Activated CD8-positive, alpha-beta memory T cell treated with anti-CD3 and anti-CD28 coated beads, Interleukin-2, amount 10 ng/mL, durations not matched to agents 7 days and 5 days (primary cell): ENCODE data around the gene CARMIL1. TPM values are rescaled to one million over a fixed set of nuclear protein-coding genes. Genes with fewer than 3 reads are reported as not detected.
"Not testable (repeated sequence)": the region's sequence is repeated elsewhere in the genome, so short reads cannot be mapped to it uniquely, and the experiment has no call there.

Experiments used
- ATAC-seq: fragments of 150-1000 bp; cut with Tn5 transposase; one replicate; pipeline ENCODE4 v1.10.0; 2021; ENCODE audit warnings: moderate library complexity
- CTCF ChIA-PET: fragments of 350-600 bp; sonication (Branson Sonifier 250); formaldehyde crosslinking; loops from one replicate; lab custom pipeline; 2021; ENCODE audit warnings: antibody characterized with exemption; lab: Charles Lee
- DNase-seq: peaks from one replicate; pipeline ENCODE4 v3.0.0-alpha.2; 2020
- H3K27ac Mint-ChIP-seq: one replicate; pipeline ENCODE4 v1.8.0; 2021; ENCODE audit warnings: mild to moderate bottlenecking, mixed read lengths
- H3K27me3 Mint-ChIP-seq: one replicate; pipeline ENCODE4 v1.8.0; 2021; ENCODE audit warnings: mixed read lengths
- H3K36me3 Mint-ChIP-seq: one replicate; pipeline ENCODE4 v1.8.0; 2021; ENCODE audit warnings: mild to moderate bottlenecking, mixed read lengths
- H3K4me1 Mint-ChIP-seq: one replicate; pipeline ENCODE4 v1.8.0; 2021; ENCODE audit warnings: mixed read lengths
- H3K4me3 Mint-ChIP-seq: one replicate; pipeline ENCODE4 v1.8.0; 2021; ENCODE audit warnings: mild to moderate bottlenecking, moderate library complexity, mixed read lengths
- H3K9me3 Mint-ChIP-seq: one replicate; pipeline ENCODE4 v1.8.0; 2022; ENCODE audit warnings: low read depth, mixed read lengths
- total RNA-seq, 2 experiments: library from RNA; stranded (reverse); gene quantifications; one replicate each; pipeline ENCODE4 v1.2.3, GENCODE V29; 2021

Gene CARMIL1
- total RNA-seq, 2 experiments from 2014 or later: 3.4 to 3.8 TPM

GRCh38 chr6:25564943-25565342, 285.8 kb downstream of the CARMIL1 start:
- CTCF ChIA-PET: interaction anchor here (2.2 to 2.7 kb wide), 2 partner anchors 9 to 286 kb away, joined by 7 to 13 read pairs; partner anchors contain the start of gene CARMIL1
- H3K27me3 Mint-ChIP-seq: no peaks in the 10 kb centered on the region
- no peak overlapping the region for H3K4me3 Mint-ChIP-seq
- no peaks in the 10 kb centered on the region for H3K36me3 Mint-ChIP-seq
- no peak overlapping the region for H3K27ac Mint-ChIP-seq
- no peaks in the 10 kb centered on the region for H3K9me3 Mint-ChIP-seq
- ATAC-seq (no peak), DNase-seq (no peak)
- H3K4me1 Mint-ChIP-seq: no peaks in the 10 kb centered on the region

GRCh38 chr6:25570578-25570977, 291.4 kb downstream of the CARMIL1 start:
- ATAC-seq (no peak), DNase-seq (no peak)
- CTCF ChIA-PET: no interaction called here
- H3K27ac Mint-ChIP-seq: no peak overlapping the region
- no peaks in the 10 kb centered on the region for H3K36me3 Mint-ChIP-seq
- H3K27me3 Mint-ChIP-seq: no peaks in the 10 kb centered on the region
- no peaks in the 10 kb centered on the region for H3K4me1 Mint-ChIP-seq
- no peak overlapping the region for H3K4me3 Mint-ChIP-seq
- H3K9me3 Mint-ChIP-seq: no peaks in the 10 kb centered on the region

- Mint-ChIP-seq H3K27me3 (no peaks in the 10 kb centered on the region), H3K27ac (no peak overlapping the region), H3K4me3 (no peak overlapping the region), H3K9me3 (no peaks in the 10 kb centered on the region), H3K36me3 (no peaks in the 10 kb centered on the region), H3K4me1 (peaks cover 9% of the 10 kb centered on the region)
- DNase-seq: no peak
- CTCF ChIA-PET: no interaction called here
- ATAC-seq: no peak
These were observed 297.7 kb downstream of the CARMIL1 start for GRCh38 chr6:25576919-25577318.

DNA sequence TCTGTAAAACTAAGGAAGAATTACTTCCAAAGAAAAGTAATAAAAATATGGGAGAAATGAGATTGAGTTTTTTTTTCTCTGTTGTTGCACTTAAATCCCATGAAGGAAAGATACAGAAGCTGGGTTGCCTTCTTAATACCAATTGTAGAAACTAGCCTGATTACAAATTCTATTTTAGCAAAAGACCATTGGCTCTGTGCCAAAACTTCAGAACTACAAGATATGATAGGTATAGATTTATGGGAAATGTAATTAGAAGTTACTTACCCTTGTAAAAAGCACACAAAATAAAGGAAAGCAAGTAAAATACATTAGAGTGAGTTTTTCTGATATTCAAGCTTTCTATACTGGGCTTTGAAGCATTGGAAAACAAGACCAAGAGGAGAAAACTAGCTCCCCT, 299.4 kb downstream of the CARMIL1 start:
- Mint-ChIP-seq H3K27ac (no peak overlapping the region), H3K4me3 (no peak overlapping the region), H3K4me1 (peaks cover 20% of the 10 kb centered on the region), H3K36me3 (peaks cover 4% of the 10 kb centered on the region), H3K9me3 (no peaks in the 10 kb centered on the region), H3K27me3 (no peaks in the 10 kb centered on the region)
- ATAC-seq (no peak), DNase-seq (no peak)
- CTCF ChIA-PET: interaction anchor here (1.5 kb wide), 1 partner anchor 88 kb away, joined by 4 read pairs; no protein-coding TSS in a partner anchor

GRCh38 chr6:25579391-25579883, 300.3 kb downstream of the CARMIL1 start:
- ATAC-seq: no peak
- Mint-ChIP-seq H3K27me3 (no peaks in the 10 kb centered on the region), H3K27ac (peak overlapping the region; percentile 82), H3K4me1 (peaks cover 20% of the 10 kb centered on the region), H3K36me3 (peaks cover 4% of the 10 kb centered on the region), H3K9me3 (no peaks in the 10 kb centered on the region), H3K4me3 (no peak overlapping the region)
- CTCF ChIA-PET: interaction anchor here (1.5 kb wide), 2 partner anchors 13 to 89 kb away, joined by 3 to 4 read pairs; no protein-coding TSS in a partner anchor
- DNase-seq: no peak

DNA sequence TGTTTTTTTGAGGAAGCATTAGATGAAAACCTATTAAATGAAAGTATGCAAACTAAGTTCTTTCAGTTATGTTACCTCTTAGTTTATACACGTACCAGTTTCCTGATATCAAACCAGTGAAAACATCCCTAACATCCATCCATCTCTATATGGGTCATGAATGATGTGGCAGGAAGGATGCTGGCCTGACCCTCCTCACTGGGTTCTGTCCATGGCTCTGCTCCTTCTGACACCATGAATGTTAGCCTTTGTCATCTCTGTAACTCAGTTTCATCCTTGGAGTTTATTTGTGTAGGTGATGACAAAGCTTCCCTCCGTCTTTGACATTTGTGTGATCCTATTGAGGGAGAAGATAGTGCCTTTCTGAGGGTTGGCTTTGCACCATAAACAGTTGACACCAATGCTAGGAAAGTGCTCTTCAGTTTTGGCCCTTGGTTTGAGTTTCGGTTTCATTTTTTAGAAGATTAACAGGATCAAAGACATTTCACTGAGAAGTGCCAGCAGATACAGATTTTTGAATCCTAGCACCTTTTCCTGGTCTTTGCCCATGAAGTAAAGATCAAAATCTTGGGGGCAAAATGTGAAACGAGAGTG, 300.8 kb downstream of the CARMIL1 start:
- CTCF ChIA-PET: interaction anchor here (1.5 to 1.6 kb wide), 2 partner anchors 13 to 300 kb away, joined by 3 read pairs; partner anchors contain the start of gene CARMIL1
- H3K9me3 Mint-ChIP-seq: no peaks in the 10 kb centered on the region
- peak overlapping the region; percentile 82 for H3K27ac Mint-ChIP-seq
- H3K4me1 Mint-ChIP-seq: peaks cover 20% of the 10 kb centered on the region
- peaks cover 4% of the 10 kb centered on the region for H3K36me3 Mint-ChIP-seq
- DNase-seq (no peak), ATAC-seq (peak; percentile 67)
- H3K27me3 Mint-ChIP-seq: no peaks in the 10 kb centered on the region
- peak overlapping the region; percentile 47 for H3K4me3 Mint-ChIP-seq

DNA sequence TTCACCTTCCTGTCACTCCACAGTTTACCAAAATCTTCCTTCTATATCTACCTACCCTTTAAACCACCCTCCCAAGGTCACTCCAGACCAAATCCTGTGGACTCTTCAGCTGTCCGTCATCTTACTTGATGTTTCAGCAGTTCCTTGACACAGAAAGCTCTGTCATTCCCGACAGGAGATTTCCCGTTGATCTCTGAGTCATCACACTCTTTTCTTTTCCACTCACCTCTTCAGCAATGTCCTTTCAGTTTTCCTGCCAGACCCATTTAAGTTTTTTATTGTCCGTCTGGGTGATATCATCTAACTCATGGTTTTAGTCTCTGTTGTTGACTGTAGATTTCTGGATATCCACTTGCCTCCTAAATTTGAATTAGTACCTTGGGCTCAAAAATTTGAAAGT, 302.9 kb downstream of the CARMIL1 start:
- CTCF ChIA-PET: interaction anchor here (1.5 kb wide), 1 partner anchor 26 kb away, joined by 6 read pairs; no protein-coding TSS in a partner anchor
- peaks cover 4% of the 10 kb centered on the region for H3K36me3 Mint-ChIP-seq

GRCh38 chr6:25583099-25583498, 303.9 kb downstream of the CARMIL1 start:
- H3K4me1 Mint-ChIP-seq: peaks cover 20% of the 10 kb centered on the region
- CTCF ChIA-PET: interaction anchor here (0.8 to 1.2 kb wide), 3 partner anchors 26 to 93 kb away, joined by 3 read pairs; no protein-coding TSS in a partner anchor
- no peaks in the 10 kb centered on the region for H3K27me3 Mint-ChIP-seq
- ATAC-seq: peak; percentile 70
- H3K27ac Mint-ChIP-seq: no peak overlapping the region
- peaks cover 4% of the 10 kb centered on the region for H3K36me3 Mint-ChIP-seq
- H3K9me3 Mint-ChIP-seq: no peaks in the 10 kb centered on the region
- DNase-seq: peak; percentile 53
- H3K4me3 Mint-ChIP-seq: no peak overlapping the region

More for the DNA sequence above, 302.9 kb downstream of the CARMIL1 start:
- no peak for ATAC-seq
- DNase-seq: no peak
- no peaks in the 10 kb centered on the region for H3K9me3 Mint-ChIP-seq
- H3K27ac Mint-ChIP-seq: no peak overlapping the region
- no peak overlapping the region for H3K4me3 Mint-ChIP-seq
- H3K27me3 Mint-ChIP-seq: no peaks in the 10 kb centered on the region
- H3K4me1 Mint-ChIP-seq: peaks cover 20% of the 10 kb centered on the region

DNA sequence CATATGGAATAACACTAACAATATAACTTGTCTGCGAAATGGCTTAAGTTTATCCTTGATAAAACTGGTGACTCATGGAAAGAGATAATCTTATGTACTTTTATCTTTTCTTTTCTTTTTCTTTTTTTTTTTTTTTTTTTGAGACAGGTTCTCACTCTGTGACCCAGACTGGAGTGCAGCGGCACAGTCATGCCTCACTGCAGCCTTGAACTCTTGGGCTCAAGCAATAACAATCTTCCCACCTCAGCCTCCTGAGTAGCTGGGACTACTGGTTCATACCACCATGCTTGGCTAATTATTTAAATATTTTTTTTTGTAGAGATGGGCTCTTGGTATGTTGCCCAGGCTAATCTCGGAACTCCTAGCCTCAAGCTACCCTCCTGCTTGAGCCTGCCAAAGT, 304.7 kb downstream of the CARMIL1 start:
- Mint-ChIP-seq H3K27ac (no peak overlapping the region), H3K9me3 (no peaks in the 10 kb centered on the region), H3K36me3 (peaks cover 4% of the 10 kb centered on the region), H3K27me3 (no peaks in the 10 kb centered on the region), H3K4me1 (peaks cover 20% of the 10 kb centered on the region), H3K4me3 (no peak overlapping the region)
- no peak for DNase-seq
- CTCF ChIA-PET: interaction anchor here (0.7 kb wide), 1 partner anchor 32 kb away, joined by 3 read pairs; no protein-coding TSS in a partner anchor
- ATAC-seq: no peak

GRCh38 chr6:25585225-25585624, 306.1 kb downstream of the CARMIL1 start:
- Mint-ChIP-seq H3K4me3 (no peak overlapping the region), H3K9me3 (no peaks in the 10 kb centered on the region)

GRCh38 chr6:25586119-25586518, 306.9 kb downstream of the CARMIL1 start:
- ATAC-seq, H3K36me3 Mint-ChIP-seq, H3K27me3 Mint-ChIP-seq, H3K4me3 Mint-ChIP-seq, DNase-seq, H3K27ac Mint-ChIP-seq, H3K9me3 Mint-ChIP-seq, CTCF ChIA-PET: not testable (repeated sequence)
- H3K4me1 Mint-ChIP-seq: peaks cover 12% of the 10 kb centered on the region

More at GRCh38 chr6:25585225-25585624, 306.1 kb downstream of the CARMIL1 start:
- H3K4me1 Mint-ChIP-seq: peaks cover 14% of the 10 kb centered on the region
- no peaks in the 10 kb centered on the region for H3K27me3 Mint-ChIP-seq
- no peak for DNase-seq
- peaks cover 4% of the 10 kb centered on the region for H3K36me3 Mint-ChIP-seq
- CTCF ChIA-PET: no interaction called here
- ATAC-seq: no peak
- H3K27ac Mint-ChIP-seq: no peak overlapping the region

DNA sequence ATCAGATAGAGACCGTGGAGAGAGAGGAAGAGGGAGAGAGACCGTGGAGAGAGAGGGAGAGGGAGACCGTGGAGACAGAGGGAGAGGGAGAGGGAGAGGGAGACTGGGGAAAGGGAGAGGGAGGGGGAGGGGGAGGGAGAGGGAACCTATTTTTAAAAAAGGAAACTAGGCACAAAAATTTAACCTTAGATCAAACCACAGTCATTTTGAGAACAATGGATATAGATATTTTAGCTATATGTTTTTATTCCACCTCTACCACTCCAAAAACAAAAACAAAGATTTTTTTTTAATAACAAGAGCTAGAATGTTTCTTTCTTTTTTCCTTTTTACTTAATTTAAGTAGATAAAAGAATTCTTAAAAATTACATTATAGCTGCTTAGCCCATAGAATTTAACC, 307.8 kb downstream of the CARMIL1 start:
- Mint-ChIP-seq H3K9me3 (no peaks in the 10 kb centered on the region), H3K36me3 (peaks cover 4% of the 10 kb centered on the region), H3K27me3 (no peaks in the 10 kb centered on the region), H3K4me1 (peaks cover 12% of the 10 kb centered on the region), H3K4me3 (no peak overlapping the region), H3K27ac (no peak overlapping the region)
- ATAC-seq (no peak), DNase-seq (no peak)
- CTCF ChIA-PET: interaction anchor here (0.9 to 2.8 kb wide), 2 partner anchors 30 to 321 kb away, joined by 3 to 7 read pairs; no protein-coding TSS in a partner anchor

DNA sequence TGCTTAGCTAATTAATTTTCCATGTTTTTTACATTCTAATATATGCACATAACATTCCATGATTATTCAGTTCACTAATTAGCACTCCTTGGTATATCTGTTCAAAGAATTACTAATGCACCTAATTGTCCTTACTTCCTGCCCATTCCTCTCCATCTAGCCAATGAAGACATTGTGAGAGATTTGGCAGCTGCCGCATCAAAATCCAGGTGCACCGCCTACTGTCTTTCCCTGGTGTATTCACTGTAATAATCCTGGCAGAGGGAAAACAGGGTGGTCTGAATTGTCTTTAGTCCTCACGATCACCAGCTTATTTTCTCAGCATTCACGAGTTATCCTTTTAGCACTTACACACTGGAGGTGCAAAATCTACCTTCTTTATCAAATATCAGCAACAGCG, 311.8 kb downstream of the CARMIL1 start:
- CTCF ChIA-PET: interaction anchor here (1.2 kb wide), 1 partner anchor 34 kb away, joined by 3 read pairs; no protein-coding TSS in a partner anchor
- Mint-ChIP-seq H3K4me1 (no peaks in the 10 kb centered on the region), H3K27ac (no peak overlapping the region), H3K27me3 (no peaks in the 10 kb centered on the region), H3K4me3 (no peak overlapping the region), H3K36me3 (no peaks in the 10 kb centered on the region), H3K9me3 (no peaks in the 10 kb centered on the region)
- ATAC-seq: no peak
- no peak for DNase-seq
